Measurements from ENCODE around the gene LEKR1.

The LEKR1 gene

GRCh38 chr3:157027861-157028745, 201.9 kb downstream of the LEKR1 start:
- no peak for TF ChIP-seq CTCF (IDR thresholded peaks at IDR 0.05; ENCODE audit: low read depth, low read length, missing control alignments)
- H3K4me3 ChIP-seq (replicated peaks; ENCODE audit: low read depth, low read length): no peak overlapping the region
- no peak for DNase-seq (ENCODE audit: extremely low read depth, low read depth)

- no peak for TF ChIP-seq CTCF (IDR thresholded peaks at IDR 0.05; ENCODE audit: low read depth, low read length, missing control alignments)
- no peak overlapping the region for H3K4me3 ChIP-seq (replicated peaks; ENCODE audit: low read depth, low read length)
- no peak for DNase-seq (ENCODE audit: extremely low read depth, low read depth)
These were observed 203.2 kb downstream of the LEKR1 start for GRCh38 chr3:157029365-157029790.

GRCh38 chr3:157030712-157031111, 204.6 kb downstream of the LEKR1 start:
- no peak for DNase-seq (ENCODE audit: extremely low read depth, low read depth)
- no peak for TF ChIP-seq CTCF (IDR thresholded peaks at IDR 0.05; ENCODE audit: low read depth, low read length, missing control alignments)
- H3K4me3 ChIP-seq (replicated peaks; ENCODE audit: low read depth, low read length): no peak overlapping the region

- no peak overlapping the region for H3K4me3 ChIP-seq (replicated peaks; ENCODE audit: low read depth, low read length)
- TF ChIP-seq CTCF (IDR thresholded peaks at IDR 0.05; ENCODE audit: low read depth, low read length, missing control alignments): no peak
- DNase-seq (ENCODE audit: extremely low read depth, low read depth): no peak
These were observed 206.8 kb downstream of the LEKR1 start for GRCh38 chr3:157033001-157033400.

- DNase-seq (ENCODE audit: extremely low read depth, low read depth): no peak
- no peak for TF ChIP-seq CTCF (IDR thresholded peaks at IDR 0.05; ENCODE audit: low read depth, low read length, missing control alignments)
- no peak overlapping the region for H3K4me3 ChIP-seq (replicated peaks; ENCODE audit: low read depth, low read length)
These were observed 214.3 kb downstream of the LEKR1 start for GRCh38 chr3:157040456-157040855.

- no peak for DNase-seq (ENCODE audit: extremely low read depth, low read depth)
These were observed 216.1 kb downstream of the LEKR1 start for GRCh38 chr3:157042226-157042625.

More at GRCh38 chr3:157042226-157042625, 216.1 kb downstream of the LEKR1 start:
- no peak for TF ChIP-seq CTCF (IDR thresholded peaks at IDR 0.05; ENCODE audit: low read depth, low read length, missing control alignments)
- no peak overlapping the region for H3K4me3 ChIP-seq (replicated peaks; ENCODE audit: low read depth, low read length)

Measured in HFF-Myc (cell line).